AG04449 (cell line): Measurements from ENCODE around the gene PRKG1.

Source experiments
- CTCF ChIA-PET: fragments of 350-600 bp; formaldehyde crosslinking; extraction: SDS; loops from one replicate; lab custom pipeline; 2021; ENCODE audit warnings: antibody characterized with exemption; lab: Yijun Ruan, JAX
- POLR2A ChIA-PET: fragments of 400-600, 350-600 bp; formaldehyde crosslinking; extraction: SDS; loops from one replicate; lab custom pipeline; 2020; ENCODE audit warnings: antibody characterized with exemption, inconsistent platforms; lab: Yijun Ruan, JAX
- DNase-seq: peaks from one replicate; pipeline ENCODE4 v3.0.0-alpha.2; 2010; ENCODE audit warnings: low read depth, low spot score
- H3K4me3 ChIP-seq: 2 replicates; pipeline ENCODE4 v1.5.1; 2011; ENCODE audit warnings: low read depth, mild to moderate bottlenecking, control low read depth, low read length
- TF ChIP-seq, protein P1 (sequence below): IDR thresholded peaks from one replicate; pipeline ENCODE4 v1.5.1; 2011; ENCODE audit warnings: mild to moderate bottlenecking, moderate library complexity, low read length, control low read depth, inconsistent platforms; ENCODE audit not compliant: insufficient read depth; ENCODE audit errors: missing control alignments

Gene PRKG1

GRCh38 chr10:51886438-51887068 lies 812.3 kb downstream of the PRKG1 start:
- TF ChIP-seq, protein P1, sequence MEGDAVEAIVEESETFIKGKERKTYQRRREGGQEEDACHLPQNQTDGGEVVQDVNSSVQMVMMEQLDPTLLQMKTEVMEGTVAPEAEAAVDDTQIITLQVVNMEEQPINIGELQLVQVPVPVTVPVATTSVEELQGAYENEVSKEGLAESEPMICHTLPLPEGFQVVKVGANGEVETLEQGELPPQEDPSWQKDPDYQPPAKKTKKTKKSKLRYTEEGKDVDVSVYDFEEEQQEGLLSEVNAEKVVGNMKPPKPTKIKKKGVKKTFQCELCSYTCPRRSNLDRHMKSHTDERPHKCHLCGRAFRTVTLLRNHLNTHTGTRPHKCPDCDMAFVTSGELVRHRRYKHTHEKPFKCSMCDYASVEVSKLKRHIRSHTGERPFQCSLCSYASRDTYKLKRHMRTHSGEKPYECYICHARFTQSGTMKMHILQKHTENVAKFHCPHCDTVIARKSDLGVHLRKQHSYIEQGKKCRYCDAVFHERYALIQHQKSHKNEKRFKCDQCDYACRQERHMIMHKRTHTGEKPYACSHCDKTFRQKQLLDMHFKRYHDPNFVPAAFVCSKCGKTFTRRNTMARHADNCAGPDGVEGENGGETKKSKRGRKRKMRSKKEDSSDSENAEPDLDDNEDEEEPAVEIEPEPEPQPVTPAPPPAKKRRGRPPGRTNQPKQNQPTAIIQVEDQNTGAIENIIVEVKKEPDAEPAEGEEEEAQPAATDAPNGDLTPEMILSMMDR: no peak
- H3K4me3 ChIP-seq: no peak overlapping the region
- ChIA-PET POLR2A (no interaction called here), CTCF (interaction anchor here (1.2 kb wide), 1 partner anchor 11 kb away, joined by 4 read pairs; no protein-coding TSS in a partner anchor)
- peak; percentile 59 for DNase-seq

GRCh38 chr10:51888263-51888662 lies 814.0 kb downstream of the PRKG1 start:
- no peak for DNase-seq
- TF ChIP-seq, protein P1: no peak
- ChIA-PET POLR2A (no interaction called here), CTCF (no interaction called here)
- no peak overlapping the region for H3K4me3 ChIP-seq

GRCh38 chr10:51892313-51892712 lies 818.0 kb downstream of the PRKG1 start:
- ChIA-PET CTCF (no interaction called here), POLR2A (no interaction called here)
- TF ChIP-seq, protein P1: no peak
- no peak overlapping the region for H3K4me3 ChIP-seq
- no peak for DNase-seq

- ChIA-PET CTCF (interaction anchor here (1.1 kb wide), 1 partner anchor 16 kb away, joined by 3 read pairs; no protein-coding TSS in a partner anchor), POLR2A (no interaction called here)
- no peak for DNase-seq
- TF ChIP-seq, protein P1: no peak
- H3K4me3 ChIP-seq: no peak overlapping the region
Observed at GRCh38 chr10:51892965-51893658, 818.8 kb downstream of the PRKG1 start.

- ChIA-PET CTCF (interaction anchor here (0.9 to 1.0 kb wide), 2 partner anchors 42 to 66 kb away, joined by 3 read pairs; no protein-coding TSS in a partner anchor), POLR2A (interaction anchor here (1.0 kb wide), 1 partner anchor 15 kb away, joined by 3 read pairs; no protein-coding TSS in a partner anchor)
- DNase-seq: peak; percentile 57
- H3K4me3 ChIP-seq: no peak overlapping the region
- TF ChIP-seq, protein P1: no peak
Observed at GRCh38 chr10:51894771-51895578, 820.7 kb downstream of the PRKG1 start.
